ENCODE measurements around the gene FHOD3. TPM values are rescaled to one million over a fixed set of nuclear protein-coding genes. Genes with fewer than 3 reads are reported as not detected.

The FHOD3 gene
- total RNA-seq, 2 donors from 2014 or later: 19.8 to 24.9 TPM

GRCh38 chr18:36329684-36330434 is 32.3 kb downstream of the FHOD3 start:
- TF ChIP-seq CTCF (IDR thresholded peaks at IDR 0.05): no peak
- no peaks in the 10 kb centered on the region for H3K27me3 ChIP-seq (replicated peaks; ENCODE audit: insufficient read depth)
- H3K4me1 ChIP-seq (ENCODE audit: control insufficient read depth in 1 of 2, low read depth in 2 of 2): peaks cover 0 to 9% of the 10 kb centered on the region in 2 donors
- H3K27ac ChIP-seq: no peak overlapping the region
- no peak for ATAC-seq (ENCODE audit: insufficient number of reproducible peaks, low FRiP score, low read depth)
- H3K9me3 ChIP-seq: no peaks in the 10 kb centered on the region
- DNase-seq (ENCODE audit: low spot score): no peak
- H3K4me3 ChIP-seq: no peak overlapping the region
- no peaks in the 10 kb centered on the region for H3K36me3 ChIP-seq

- H3K4me3 ChIP-seq: no peak overlapping the region
- H3K9me3 ChIP-seq: no peaks in the 10 kb centered on the region
- no peak overlapping the region for H3K27ac ChIP-seq
- ATAC-seq (ENCODE audit: insufficient number of reproducible peaks, low FRiP score, low read depth): no peak
- TF ChIP-seq CTCF (IDR thresholded peaks at IDR 0.05): no peak
- H3K27me3 ChIP-seq (replicated peaks; ENCODE audit: insufficient read depth): no peaks in the 10 kb centered on the region
- H3K4me1 ChIP-seq (ENCODE audit: control insufficient read depth in 1 of 2, low read depth in 2 of 2): peaks cover 0 to 9% of the 10 kb centered on the region in 2 donors
- H3K36me3 ChIP-seq: no peaks in the 10 kb centered on the region
- no peak for DNase-seq (ENCODE audit: low spot score)
Observed at GRCh38 chr18:36330435-36331052, 33.0 kb downstream of the FHOD3 start.

- H3K27ac ChIP-seq: no peak overlapping the region
- no peak for TF ChIP-seq CTCF (IDR thresholded peaks at IDR 0.05)
- no peaks in the 10 kb centered on the region for H3K27me3 ChIP-seq (replicated peaks; ENCODE audit: insufficient read depth)
- H3K9me3 ChIP-seq: no peaks in the 10 kb centered on the region
- ATAC-seq (ENCODE audit: insufficient number of reproducible peaks, low FRiP score, low read depth) (no peak), DNase-seq (ENCODE audit: low spot score) (no peak)
- peaks cover 0 to 9% of the 10 kb centered on the region in 2 donors for H3K4me1 ChIP-seq (ENCODE audit: control insufficient read depth in 1 of 2, low read depth in 2 of 2)
- H3K36me3 ChIP-seq: no peaks in the 10 kb centered on the region
- no peak overlapping the region for H3K4me3 ChIP-seq
Observed at GRCh38 chr18:36331521-36331971, 34.0 kb downstream of the FHOD3 start.

GRCh38 chr18:36333414-36333813 is 35.9 kb downstream of the FHOD3 start:
- Histone ChIP-seq H3K4me1 (ENCODE audit: control insufficient read depth in 1 of 2, low read depth in 2 of 2) (peaks cover 0 to 13% of the 10 kb centered on the region in 2 donors), H3K27ac (no peak overlapping the region), H3K9me3 (no peaks in the 10 kb centered on the region), H3K36me3 (no peaks in the 10 kb centered on the region), H3K27me3 (replicated peaks; ENCODE audit: insufficient read depth) (no peaks in the 10 kb centered on the region), H3K4me3 (no peak overlapping the region)
- no peak for TF ChIP-seq CTCF (IDR thresholded peaks at IDR 0.05)
- DNase-seq (ENCODE audit: low spot score) (no peak), ATAC-seq (ENCODE audit: insufficient number of reproducible peaks, low FRiP score, low read depth) (no peak)

- H3K4me1 ChIP-seq (ENCODE audit: control insufficient read depth in 1 of 2, low read depth in 2 of 2): peaks cover 0 to 16% of the 10 kb centered on the region in 2 donors
- H3K9me3 ChIP-seq: no peaks in the 10 kb centered on the region
- no peak overlapping the region for H3K27ac ChIP-seq
- ATAC-seq (ENCODE audit: insufficient number of reproducible peaks, low FRiP score, low read depth) (no peak), DNase-seq (ENCODE audit: low spot score) (no peak)
- no peak for TF ChIP-seq CTCF (IDR thresholded peaks at IDR 0.05)
- H3K36me3 ChIP-seq: no peaks in the 10 kb centered on the region
- H3K4me3 ChIP-seq: no peak overlapping the region
- no peaks in the 10 kb centered on the region for H3K27me3 ChIP-seq (replicated peaks; ENCODE audit: insufficient read depth)
Observed at GRCh38 chr18:36334798-36335197, 37.3 kb downstream of the FHOD3 start.
